Psoas muscle (tissue), 8 donors: ENCODE results near the gene TCFL5. TPM values are rescaled to one million over a fixed set of nuclear protein-coding genes. Genes with fewer than 3 reads are reported as not detected.
A peak's percentile ranks its signal among the peaks of the same experiment; 100 is the strongest.

Source experiments
- ATAC-seq, 4 donors: fragments of 200-7000 bp; cut with Tn5 transposase; one replicate each; pipeline ENCODE4 v1.9.1; 2020; ENCODE audit warnings: moderate library complexity in 3 of 4, mild to moderate bottlenecking in 2 of 4
- DNase-seq, 2 donors: peaks; one replicate each; pipeline ENCODE4 v3.0.0-alpha.2; 2020
- H3K27ac ChIP-seq: fragments of 200-600 bp; one replicate; pipeline ENCODE4 v1.8.0; 2022
- H3K27me3 ChIP-seq, 3 donors: fragments of 200-600 bp in 1 of 3; one replicate each; pipeline versions ENCODE4 v1.6.1 to v1.8.0; 2013 to 2022; ENCODE audit warnings: low read length in 2 of 3, mild to moderate bottlenecking in 2 of 3, moderate library complexity in 1 of 3; ENCODE audit not compliant: insufficient read depth in 3 of 3
- H3K36me3 ChIP-seq, 2 donors: fragments of 200-600 bp in 1 of 2; one replicate each; pipeline versions ENCODE4 v1.6.1 to v1.8.0; 2013 to 2022; ENCODE audit warnings: low read depth in 1 of 2, mild to moderate bottlenecking in 1 of 2, moderate library complexity in 1 of 2; ENCODE audit not compliant: insufficient read depth in 1 of 2
- H3K4me1 ChIP-seq: fragments of 200-600 bp; one replicate; pipeline ENCODE4 v1.8.0; 2022
- H3K4me3 ChIP-seq: fragments of 200-600 bp; one replicate; pipeline ENCODE4 v1.8.0; 2022; ENCODE audit warnings: mild to moderate bottlenecking
- H3K9me3 ChIP-seq: fragments of 200-600 bp; one replicate; pipeline ENCODE4 v1.8.0; 2022
- CTCF ChIP-seq: fragments of 200-600 bp; IDR thresholded peaks from one replicate; pipeline ENCODE4 v1.8.0; 2022; ENCODE audit warnings: antibody characterized with exemption
- WGBS, 3 donors: extraction: QIAGEN DNeasy Blood & Tissue Kit; methylation state at CpG; one replicate each; pipeline versions ENCODE4 v1.1.6 to v1.1.7; 2013; 5-methylcytosine and 5-hydroxymethylcytosine counted together
- intact Hi-C, 2 donors: fragments of 100-400 bp; cut with DNase I; formaldehyde crosslinking; loops; one replicate each; pipeline versions ENCODE4 v1.11.0 to v1.14.2; 2022
- polyA plus RNA-seq, 3 donors: library from polyadenylated mRNA; stranded (reverse); fragments of 200-250 nt; gene quantifications; one replicate each; pipeline ENCODE4 v1.2.3, GENCODE V29; 2013
- total RNA-seq, 4 donors: library from RNA; stranded (reverse); fragmentation: NEBNext Ultra II Directional in 2 of 4; extraction: Animal tissue kit (Norgen Biotek cat#: 25700) in 2 of 4; gene quantifications; one replicate each; pipeline versions ENCODE4 v1.2.1 to v1.2.4, GENCODE V29; 2021 to 2023
- donor health status: healthy with polysubstance abuse.
- donor health status: DM: no; HTN: no; CAD: no; lungs with moderate emphysema.
- donor health status: Bipolar disorder and iron deficiency.
- donor health status: healthy.
- donor health status: DM: yes; HTN: yes; CAD: no.
- donor health status: DM: no; HTN: no; CAD: no.
- donor health status: DM: no; HTN: no; CAD: no.
- donor health status: DM: yes; HTN: yes; CAD: no.

The TCFL5 gene
- total and polyA plus RNA-seq, 7 donors = 2.3 to 5.2 (median 3.9) TPM

DNA sequence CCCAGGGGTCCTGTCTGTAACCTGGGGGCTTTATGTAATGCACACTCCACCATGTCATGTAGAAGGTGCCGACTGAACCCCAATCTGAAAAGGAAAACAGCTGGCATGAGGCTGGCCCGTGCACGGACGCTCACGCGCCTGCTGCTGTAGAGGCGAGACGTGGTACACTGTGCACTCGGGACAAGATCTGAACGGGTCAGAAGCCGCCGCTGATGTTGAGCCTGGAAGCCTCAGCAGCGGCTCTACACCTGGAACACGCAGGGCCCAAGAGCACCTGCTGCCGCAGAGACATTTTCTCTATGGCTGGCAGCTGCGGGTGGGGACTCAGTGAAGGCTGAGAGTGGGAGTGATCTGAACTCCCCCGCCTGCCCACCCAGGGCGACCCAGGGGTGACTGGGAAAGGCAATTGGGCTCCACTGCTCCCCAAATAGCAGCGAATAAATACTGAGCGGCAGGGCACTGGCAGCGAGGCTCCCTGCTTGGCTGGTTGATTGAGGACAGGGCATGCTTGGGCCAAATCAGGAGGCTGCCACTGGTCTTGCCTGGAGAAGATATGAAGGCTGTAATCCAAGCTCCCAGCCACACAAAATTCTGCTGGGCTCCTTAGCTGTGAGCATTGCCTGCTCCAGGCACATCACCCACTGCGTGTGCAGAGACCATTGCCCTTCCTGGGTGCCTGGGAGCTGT is 59.5 kb downstream of the TCFL5 start:
- H3K4me1 ChIP-seq = peaks cover 34% of the 10 kb centered on the region
- H3K27ac ChIP-seq = peak overlapping the region; percentile 30
- WGBS, 3 donors = 26 to 54% (median 33%) methylated on average over 22 of the region's 22 CpGs

DNA sequence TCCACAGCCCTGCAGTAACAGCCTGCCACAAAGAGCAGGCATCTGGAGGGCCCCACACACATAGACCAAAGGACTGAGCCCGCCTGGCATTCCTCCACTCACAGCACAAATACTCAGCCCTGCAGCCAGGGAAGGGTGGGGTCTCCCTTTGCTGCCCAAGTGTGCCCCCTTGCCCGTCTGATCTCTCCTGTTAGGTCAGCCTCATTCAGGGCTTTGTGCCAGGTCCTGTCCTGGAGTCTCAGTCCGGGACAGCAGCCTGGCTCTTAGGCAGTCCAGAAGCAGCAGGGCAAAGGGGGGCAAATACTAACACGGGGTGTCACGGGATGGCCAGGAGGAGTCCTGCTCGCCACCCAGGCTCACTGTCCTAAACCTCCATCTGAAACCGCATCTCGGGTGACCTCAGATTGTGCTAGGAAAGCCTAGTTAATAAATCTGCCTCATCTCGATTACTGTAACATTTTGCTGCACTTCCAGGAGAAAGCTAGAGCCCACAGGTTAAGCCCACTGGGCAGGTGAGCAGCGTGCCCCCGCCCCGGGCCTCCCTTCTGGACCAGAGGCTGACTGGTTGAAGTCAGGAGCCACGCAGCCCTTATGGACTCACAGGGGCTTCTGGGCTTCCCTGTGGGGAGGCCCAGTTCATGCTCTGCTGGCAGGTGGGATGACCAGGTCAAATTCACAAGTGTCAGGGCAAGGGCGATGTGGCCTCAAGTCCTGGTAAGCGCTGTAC is 60.2 kb downstream of the TCFL5 start:
- peaks cover 0 to 37% of the 10 kb centered on the region in 2 donors for H3K36me3 ChIP-seq
- intact Hi-C loops = loop anchor here in 1 of 2 donors (10.0 kb wide), 2 partner anchors 133 to 417 kb away; partner anchors contain the start of genes GID8 and RPS21
- 67 to 76% (median 76%) methylated on average over 15 of the region's 15 CpGs for WGBS, 3 donors
- no peaks in the 10 kb centered on the region for H3K9me3 ChIP-seq
- ATAC-seq = peak in 3 of 4 donors; percentile 8 to 48 (median 30)
- H3K27me3 ChIP-seq = no peaks in the 10 kb centered on the region
- no peak for TF ChIP-seq CTCF
- no peak overlapping the region for H3K4me3 ChIP-seq
- DNase-seq = no peak
- H3K27ac ChIP-seq = peak overlapping the region; percentile 30
- H3K4me1 ChIP-seq = peaks cover 37% of the 10 kb centered on the region

More for the DNA sequence above, 59.5 kb downstream of the TCFL5 start:
- ATAC-seq (peak in 3 of 4 donors; percentile 34 to 51 (median 50)), DNase-seq (no peak)
- Histone ChIP-seq H3K27me3 (no peaks in the 10 kb centered on the region), H3K36me3 (peaks cover 0 to 40% of the 10 kb centered on the region in 2 donors), H3K9me3 (no peaks in the 10 kb centered on the region), H3K4me3 (no peak overlapping the region)
- TF ChIP-seq CTCF = no peak
- intact Hi-C loops = loop anchor here in 1 of 2 donors (10.0 kb wide), 2 partner anchors 133 to 417 kb away; partner anchors contain the start of genes GID8 and RPS21

DNA sequence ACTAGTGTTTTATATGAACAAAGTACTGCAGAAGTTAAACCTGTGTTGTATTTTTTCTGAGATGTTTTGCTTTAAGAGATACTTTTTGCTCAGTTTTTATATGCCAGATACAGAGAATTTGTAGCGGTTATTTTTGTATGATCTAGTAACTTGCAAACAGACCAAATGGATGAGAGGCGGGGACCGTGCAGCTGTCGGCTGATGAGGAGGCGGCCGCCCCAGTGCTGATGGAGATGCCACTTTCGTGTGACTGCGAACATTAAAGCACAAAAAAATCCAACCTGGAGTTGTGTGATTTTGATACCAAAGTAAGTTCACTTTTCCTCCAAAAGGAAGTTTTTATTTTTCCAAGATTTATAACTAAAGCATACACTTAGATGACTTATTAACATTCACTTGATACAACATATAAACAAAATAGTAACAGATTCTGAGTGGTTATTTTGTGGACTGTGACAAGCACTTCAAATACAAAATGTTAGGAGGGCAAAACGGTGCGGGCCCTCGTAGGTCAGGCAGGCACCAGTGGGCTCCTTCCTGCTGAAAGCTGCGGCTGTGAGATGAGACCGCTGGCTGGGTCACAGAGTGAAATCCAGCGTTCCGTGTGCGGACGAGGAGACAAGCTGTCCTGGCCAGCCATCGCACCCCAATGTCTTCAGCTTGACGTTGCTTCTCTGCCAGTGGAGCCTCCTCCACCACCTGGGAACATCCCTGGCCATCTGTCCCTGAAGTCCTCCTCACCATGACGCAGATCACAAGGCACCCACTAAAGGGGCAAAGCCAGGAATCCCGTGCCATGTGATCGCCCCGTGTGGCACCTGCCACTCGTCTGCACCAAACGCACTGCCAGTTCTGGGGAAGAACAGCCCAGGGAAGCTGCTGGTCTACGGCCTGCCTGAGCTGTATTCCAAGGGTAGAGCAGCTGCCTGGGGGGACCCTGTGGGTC is 61.0 kb downstream of the TCFL5 start:
- intact Hi-C loops = loop anchor here in 1 of 2 donors (10.0 kb wide), 2 partner anchors 134 to 416 kb away; partner anchors contain the start of genes GID8 and RPS21
- Histone ChIP-seq H3K27me3 (no peaks in the 10 kb centered on the region), H3K9me3 (no peaks in the 10 kb centered on the region), H3K36me3 (peaks cover 0 to 37% of the 10 kb centered on the region in 2 donors), H3K27ac (no peak overlapping the region), H3K4me1 (peaks cover 35% of the 10 kb centered on the region), H3K4me3 (no peak overlapping the region)
- peak in 3 of 4 donors; percentile 36 to 43 (median 40) for ATAC-seq
- no peak for TF ChIP-seq CTCF
- DNase-seq = no peak
- 54 to 74% (median 55%) methylated on average over 26 of the region's 26 CpGs for WGBS, 3 donors

DNA sequence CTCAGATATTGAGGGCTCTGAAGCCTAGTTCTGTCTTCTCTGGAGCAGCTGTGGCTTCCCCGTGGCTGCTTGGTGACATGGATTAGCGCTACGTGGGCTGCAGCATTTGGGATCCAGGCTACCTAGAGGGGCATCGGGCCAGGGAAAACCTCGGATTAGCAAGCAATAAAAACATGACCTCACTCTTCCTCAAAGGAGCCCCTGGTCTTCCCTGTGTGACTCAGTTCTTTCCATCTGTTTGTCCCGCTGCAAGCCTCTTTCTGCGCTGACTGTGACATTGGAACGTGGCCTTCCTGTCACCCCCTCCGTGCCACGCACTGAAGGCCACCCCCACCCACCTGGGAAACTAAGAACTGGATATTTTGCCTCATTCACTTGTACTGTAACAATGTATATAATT is 61.7 kb downstream of the TCFL5 start:
- intact Hi-C loops = loop anchor here in 1 of 2 donors (10.0 kb wide), 2 partner anchors 135 to 415 kb away; partner anchors contain the start of genes GID8 and RPS21

More for the DNA sequence above, 61.7 kb downstream of the TCFL5 start:
- no peak for DNase-seq
- Histone ChIP-seq H3K9me3 (no peaks in the 10 kb centered on the region), H3K27ac (no peak overlapping the region), H3K4me3 (no peak overlapping the region), H3K36me3 (peaks cover 0 to 37% of the 10 kb centered on the region in 2 donors), H3K27me3 (no peaks in the 10 kb centered on the region), H3K4me1 (peaks cover 37% of the 10 kb centered on the region)
- ATAC-seq = no peak
- WGBS, 3 donors = 68 to 80% (median 74%) methylated on average over 10 of the region's 10 CpGs
- TF ChIP-seq CTCF = no peak
